GM19324 (cell line): ENCODE results near the gene CRNN.

ENCODE experiments used
- ATAC-seq: cut with Tn5 transposase; IDR thresholded peaks from one replicate; pipeline ENCODE4 v1.9.1; 2021; ENCODE audit warnings: mild to moderate bottlenecking, moderate library complexity; ENCODE audit not compliant: unreplicated experiment, low FRiP score

Gene CRNN

GRCh38 chr1:152413909-152414308 lies at the start of gene CRNN:
Gene CRNN, minus strand, starts transcription at chr1:152414263. Its CDS starts 2,030 bp downstream, at chr1:152412233.
- ATAC-seq: no peak

- no peak for ATAC-seq
Measured at GRCh38 chr1:152462636-152463035, 48.6 kb upstream of the CRNN start.

GRCh38 chr1:152461544-152461943 lies 47.5 kb upstream of the CRNN start:
- no peak for ATAC-seq

- no peak for ATAC-seq
Measured at GRCh38 chr1:152460529-152460899, 46.5 kb upstream of the CRNN start.

GRCh38 chr1:152459596-152460528 lies 45.8 kb upstream of the CRNN start:
- peak; percentile 82 for ATAC-seq

GRCh38 chr1:152458384-152459185 lies 44.5 kb upstream of the CRNN start:
- ATAC-seq: no peak

GRCh38 chr1:152457561-152457960 lies 43.5 kb upstream of the CRNN start:
- no peak for ATAC-seq

GRCh38 chr1:152457071-152457470 lies 43.0 kb upstream of the CRNN start:
- no peak for ATAC-seq

GRCh38 chr1:152451254-152451653 lies 37.2 kb upstream of the CRNN start:
- ATAC-seq: no peak

GRCh38 chr1:152449661-152450060 lies 35.6 kb upstream of the CRNN start:
- ATAC-seq: no peak

- no peak for ATAC-seq
Measured at GRCh38 chr1:152448496-152448895, 34.4 kb upstream of the CRNN start.

GRCh38 chr1:152448095-152448494 lies 34.0 kb upstream of the CRNN start:
- no peak for ATAC-seq

- ATAC-seq: no peak
Measured at GRCh38 chr1:152447484-152447883, 33.4 kb upstream of the CRNN start.

- no peak for ATAC-seq
Measured at GRCh38 chr1:152444045-152444444, 30.0 kb upstream of the CRNN start.

- ATAC-seq: no peak
Measured at GRCh38 chr1:152442765-152443164, 28.7 kb upstream of the CRNN start.

GRCh38 chr1:152442301-152442700 lies 28.2 kb upstream of the CRNN start:
- ATAC-seq: no peak

GRCh38 chr1:152441756-152442155 lies 27.7 kb upstream of the CRNN start:
- no peak for ATAC-seq

GRCh38 chr1:152440635-152441471 lies 26.8 kb upstream of the CRNN start:
- ATAC-seq: peak; percentile 87

GRCh38 chr1:152436593-152437496 lies 22.8 kb upstream of the CRNN start:
- no peak for ATAC-seq

GRCh38 chr1:152427458-152427857 lies 13.4 kb upstream of the CRNN start:
- no peak for ATAC-seq
